Right renal cortex interstitium (tissue), 3 donors: ENCODE data around the gene HBB. TPM values are rescaled to one million over a fixed set of nuclear protein-coding genes. Genes with fewer than 3 reads are reported as not detected.
"Not testable (repeated sequence)": the region's sequence is repeated elsewhere in the genome, so short reads cannot be mapped to it uniquely, and the experiment has no call there.

Experiments
- DNase-seq, 3 donors: peaks; one replicate each; pipeline ENCODE4 v3.0.0-alpha.2; 2013; ENCODE audit warnings: low read depth in 3 of 3, low spot score in 2 of 3
- polyA plus RNA-seq, 3 donors: library from polyadenylated mRNA; unstranded; fragments of 120-200 nt; gene quantifications; one replicate each; pipeline ENCODE4 v1.2.1, GENCODE V29; 2013; ENCODE audit not compliant: insufficient read length in 3 of 3

The HBB gene
- 100 to 1,000 TPM; 146 to 221 (median 152) TPM for polyA plus RNA-seq

DNA sequence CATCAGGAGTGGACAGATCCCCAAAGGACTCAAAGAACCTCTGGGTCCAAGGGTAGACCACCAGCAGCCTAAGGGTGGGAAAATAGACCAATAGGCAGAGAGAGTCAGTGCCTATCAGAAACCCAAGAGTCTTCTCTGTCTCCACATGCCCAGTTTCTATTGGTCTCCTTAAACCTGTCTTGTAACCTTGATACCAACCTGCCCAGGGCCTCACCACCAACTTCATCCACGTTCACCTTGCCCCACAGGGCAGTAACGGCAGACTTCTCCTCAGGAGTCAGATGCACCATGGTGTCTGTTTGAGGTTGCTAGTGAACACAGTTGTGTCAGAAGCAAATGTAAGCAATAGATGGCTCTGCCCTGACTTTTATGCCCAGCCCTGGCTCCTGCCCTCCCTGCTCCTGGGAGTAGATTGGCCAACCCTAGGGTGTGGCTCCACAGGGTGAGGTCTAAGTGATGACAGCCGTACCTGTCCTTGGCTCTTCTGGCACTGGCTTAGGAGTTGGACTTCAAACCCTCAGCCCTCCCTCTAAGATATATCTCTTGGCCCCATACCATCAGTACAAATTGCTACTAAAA lies at the start of gene HBB:
Gene HBB (minus strand): TSS at position 340 of the 579 bp plus-strand sequence. CDS start 50 bp downstream, at position 290.
- DNase-seq = no peak

DNA sequence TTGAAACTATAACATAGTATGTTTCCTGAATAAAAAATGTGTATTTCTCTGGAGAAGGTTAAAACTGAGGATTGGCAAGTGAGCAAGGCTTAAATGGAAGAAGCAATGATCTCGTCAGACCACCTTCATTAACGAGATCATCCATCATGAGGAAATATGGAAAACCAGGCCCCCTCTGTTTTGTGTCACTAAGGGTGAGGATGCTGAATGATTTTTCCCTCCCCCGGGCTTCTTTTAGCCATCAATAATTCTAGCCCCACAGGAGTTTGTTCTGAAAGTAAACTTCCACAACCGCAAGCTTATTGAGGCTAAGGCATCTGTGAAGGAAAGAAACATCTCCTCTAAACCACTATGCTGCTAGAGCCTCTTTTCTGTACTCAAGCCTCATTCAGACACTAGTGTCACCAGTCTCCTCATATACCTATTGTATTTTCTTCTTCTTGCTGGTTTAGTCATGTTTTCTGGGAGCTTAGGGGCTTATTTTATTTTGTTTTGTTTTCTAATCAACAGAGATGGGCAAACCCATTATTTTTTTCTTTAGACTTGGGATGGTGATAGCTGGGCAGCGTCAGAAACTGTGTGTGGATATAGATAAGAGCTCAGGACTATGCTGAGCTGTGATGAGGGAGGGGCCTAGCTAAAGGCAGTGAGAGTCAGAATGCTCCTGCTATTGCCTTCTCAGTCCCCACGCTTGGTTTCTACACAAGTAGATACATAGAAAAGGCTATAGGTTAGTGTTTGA lies 48.7 kb upstream of the HBB start:
- DNase-seq = no peak

DNA sequence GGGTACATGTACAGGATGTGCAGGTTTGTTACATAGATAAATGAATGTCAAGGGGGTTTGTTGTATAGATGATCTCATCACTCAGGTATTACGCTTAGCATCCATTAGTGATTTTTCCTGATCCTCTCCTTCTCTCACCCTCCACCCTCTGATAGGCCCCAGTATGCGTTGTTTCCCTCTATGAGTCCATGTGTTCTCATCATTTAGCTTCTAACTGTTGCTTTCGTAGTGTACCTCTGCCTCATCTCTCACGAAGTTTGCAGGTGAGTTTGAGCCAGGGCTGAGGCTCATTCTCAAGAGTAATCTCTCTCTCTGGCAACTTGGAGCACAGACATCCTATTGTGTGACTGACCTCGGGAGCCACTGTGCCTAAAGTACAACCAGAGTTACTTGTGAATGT lies 47.5 kb upstream of the HBB start:
- no peak for DNase-seq

DNA sequence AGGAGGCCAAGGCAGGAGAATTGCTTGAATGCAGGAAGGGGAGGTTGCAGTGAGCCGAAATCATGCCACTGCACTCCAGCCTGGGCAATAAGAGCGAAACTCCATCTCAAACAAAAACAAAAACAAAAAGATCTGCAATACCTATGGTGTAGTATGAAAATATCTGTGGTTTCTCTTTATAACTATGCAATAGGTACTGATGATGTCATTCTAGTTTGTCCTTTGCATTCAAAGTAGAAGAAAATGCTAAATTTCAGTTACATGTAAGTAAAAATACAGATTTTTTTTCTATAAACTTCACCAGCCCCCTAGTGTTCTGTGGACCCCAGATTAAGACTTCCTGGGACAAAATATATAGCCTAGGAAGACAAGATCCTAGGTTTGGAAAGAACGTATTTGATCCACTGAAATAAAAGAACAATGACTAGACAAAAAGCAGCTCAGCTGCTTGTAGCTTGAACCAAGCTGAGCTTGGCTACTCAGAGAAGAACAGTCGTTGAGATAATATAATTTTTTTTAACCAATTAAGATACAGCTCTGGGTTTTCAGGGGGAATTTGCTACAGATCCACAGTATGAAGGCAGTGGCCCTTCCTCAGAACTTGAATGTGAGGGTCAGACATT lies 45.6 kb upstream of the HBB start:
- DNase-seq = no peak

DNA sequence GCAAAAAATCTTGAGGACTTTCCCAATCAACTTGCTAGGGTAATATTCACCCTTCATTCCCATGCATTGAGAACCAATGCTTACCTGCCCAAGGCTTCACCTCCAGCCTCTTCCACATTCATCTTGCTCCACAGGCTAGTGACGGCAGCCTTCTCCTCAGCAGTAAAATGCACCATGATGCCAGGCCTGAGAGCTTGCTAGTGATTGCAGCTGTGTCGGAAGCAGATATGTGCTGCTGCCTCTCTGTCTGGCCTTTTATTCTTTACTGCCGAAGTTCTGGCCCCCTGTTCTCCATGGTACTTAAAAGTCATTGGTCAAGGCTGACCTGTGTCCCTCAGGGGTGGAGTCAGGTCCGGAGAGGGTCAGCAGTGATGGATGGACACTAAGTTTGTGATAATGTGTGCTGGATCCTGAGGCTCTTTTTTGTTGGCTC lies 42.9 kb upstream of the HBB start, which contains the start of gene HBE1:
Gene HBE1 (minus strand): TSS at position 231 of the 433 bp plus-strand sequence. CDS start 55 bp downstream, at position 176.
- no peak for DNase-seq

DNA sequence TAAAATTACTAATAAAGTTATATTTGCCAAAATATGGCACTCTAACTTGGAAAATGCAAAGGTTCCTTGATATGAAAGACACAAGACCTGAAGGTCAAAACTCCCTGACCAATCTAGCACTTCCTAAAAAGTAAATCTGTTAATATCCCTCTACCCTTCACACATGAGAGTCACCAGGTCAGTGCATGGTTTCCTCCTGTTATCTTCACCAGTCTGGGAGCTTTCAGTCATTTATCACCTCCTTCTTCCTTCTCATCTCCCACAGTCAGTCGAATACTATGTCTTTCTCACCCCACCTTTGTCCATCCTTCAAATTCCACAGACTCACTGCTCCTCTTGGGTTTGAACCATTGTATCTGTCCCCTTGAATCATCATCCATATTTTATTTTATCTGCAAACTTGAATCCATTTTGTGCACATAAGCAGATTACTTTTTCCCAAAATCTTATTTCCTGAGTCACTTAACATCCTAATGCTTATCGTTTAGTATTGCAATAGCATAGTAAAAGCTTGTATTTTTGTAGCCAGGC lies 40.2 kb upstream of the HBB start:
- no peak for DNase-seq

DNA sequence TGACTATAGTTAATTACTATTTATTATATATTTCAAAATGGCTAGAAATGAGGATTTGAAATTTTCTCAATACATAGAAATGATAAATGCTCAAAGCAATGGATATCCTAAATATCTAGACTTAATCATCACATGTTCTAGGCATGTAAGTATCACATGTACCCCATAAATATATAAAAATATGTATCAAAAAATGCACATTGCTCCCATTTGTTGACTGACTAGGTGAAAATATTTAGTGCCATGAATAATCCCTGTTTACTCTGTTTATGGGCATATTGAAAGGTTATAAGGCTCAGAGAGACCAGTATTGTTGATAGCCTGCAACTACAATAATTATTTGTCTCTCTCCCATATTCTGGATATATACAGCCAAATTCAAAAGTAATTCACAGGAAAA lies 39.7 kb upstream of the HBB start:
- DNase-seq = no peak

DNA sequence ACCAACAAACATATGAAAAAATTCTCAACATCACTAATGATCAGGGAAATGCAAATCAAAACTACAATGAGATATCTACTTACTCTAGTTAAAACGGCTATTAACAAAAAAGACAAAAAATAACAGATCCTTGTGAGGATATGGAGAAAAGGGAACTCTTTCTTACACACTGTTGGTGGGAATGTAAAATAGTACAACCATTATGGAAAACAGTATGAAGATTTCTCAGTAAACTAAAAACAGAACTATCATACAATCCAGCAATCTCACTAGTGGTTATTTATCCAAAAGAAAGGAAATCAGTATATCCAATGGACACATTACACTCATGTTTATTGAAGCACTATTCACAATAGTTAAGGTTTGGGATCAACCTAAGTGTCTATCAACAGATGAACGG lies 39.0 kb upstream of the HBB start:
- DNase-seq = no peak

DNA sequence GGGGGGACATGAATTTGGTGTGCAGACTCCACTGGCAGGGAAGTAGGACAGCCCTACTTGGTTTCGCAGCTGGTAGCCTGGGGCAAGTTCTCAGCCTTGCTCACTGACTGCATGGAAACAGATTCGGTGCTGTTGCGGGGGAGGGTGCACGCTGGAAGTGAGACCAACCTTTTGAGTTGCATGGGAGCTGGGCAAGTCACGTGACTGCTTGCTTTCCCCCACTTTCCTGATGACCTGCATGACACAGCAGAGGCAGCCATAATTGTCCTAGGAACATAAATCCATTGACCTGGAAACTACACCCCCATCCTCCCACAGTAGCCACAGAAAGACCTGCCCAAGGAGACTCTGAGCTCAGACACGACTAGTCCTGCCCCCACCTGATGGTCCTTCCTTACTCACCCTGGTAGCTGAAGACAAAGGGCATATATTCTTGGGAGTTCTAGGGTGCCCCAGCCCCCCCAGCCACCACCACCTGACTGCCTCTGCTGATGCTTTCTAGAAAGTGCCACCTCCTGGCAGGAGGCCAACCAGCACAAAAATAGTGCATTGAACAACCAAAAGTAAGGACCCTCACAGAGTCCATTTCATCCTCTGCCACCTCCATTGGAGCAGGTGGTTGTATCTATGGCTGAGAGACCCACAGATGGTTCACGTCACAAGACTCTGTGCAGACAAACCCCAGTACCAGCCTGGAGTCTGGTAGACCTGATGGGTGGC lies 31.8 kb upstream of the HBB start:
- DNase-seq = no peak

DNA sequence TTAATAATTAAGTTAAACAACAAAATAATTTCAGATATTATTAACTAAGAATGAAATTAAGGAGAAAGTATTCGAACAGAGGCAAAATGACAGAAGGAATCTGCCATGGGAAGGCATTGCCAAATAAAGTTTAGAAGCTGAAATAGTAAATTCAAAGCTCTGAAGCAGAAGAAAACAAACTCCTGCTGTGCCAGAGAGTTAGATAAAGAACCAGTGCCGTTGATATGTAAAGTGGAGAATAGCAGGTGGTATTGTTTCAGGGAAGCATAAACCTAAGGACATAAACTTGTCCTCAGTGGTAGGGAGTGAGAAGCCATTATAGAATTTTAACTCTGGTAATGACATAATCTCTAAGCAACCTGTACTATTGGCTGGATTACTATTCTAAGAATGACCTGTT lies 30.4 kb upstream of the HBB start:
- no peak for DNase-seq

DNA sequence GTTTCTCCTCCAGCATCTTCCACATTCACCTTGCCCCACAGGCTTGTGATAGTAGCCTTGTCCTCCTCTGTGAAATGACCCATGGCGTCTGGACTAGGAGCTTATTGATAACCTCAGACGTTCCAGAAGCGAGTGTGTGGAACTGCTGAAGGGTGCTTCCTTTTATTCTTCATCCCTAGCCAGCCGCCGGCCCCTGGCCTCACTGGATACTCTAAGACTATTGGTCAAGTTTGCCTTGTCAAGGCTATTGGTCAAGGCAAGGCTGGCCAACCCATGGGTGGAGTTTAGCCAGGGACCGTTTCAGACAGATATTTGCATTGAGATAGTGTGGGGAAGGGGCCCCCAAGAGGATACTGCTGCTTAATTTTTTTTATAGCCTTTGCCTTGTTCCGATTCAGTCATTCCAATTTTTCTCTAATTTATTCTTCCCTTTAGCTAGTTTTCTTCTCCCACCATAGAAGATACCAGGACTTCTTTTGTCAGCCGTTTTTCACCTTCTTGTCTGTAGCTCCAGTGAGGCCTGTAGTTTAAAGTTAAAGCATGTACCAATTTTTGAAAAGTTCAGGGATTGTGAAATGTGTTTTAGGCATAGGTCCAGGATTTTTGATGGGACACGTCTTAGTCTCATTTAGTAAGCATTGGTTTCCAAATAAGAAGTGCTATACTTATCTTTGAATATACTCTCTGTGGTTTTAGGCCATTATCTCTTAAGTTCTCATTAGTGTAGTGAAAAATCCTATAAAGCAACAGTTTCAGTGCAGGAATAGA lies 28.0 kb upstream of the HBB start, which contains the start of gene HBG2:
Gene HBG2 (minus strand): TSS at position 136 of the 768 bp plus-strand sequence. CDS start 53 bp downstream, at position 83.
- DNase-seq = not testable (repeated sequence)

DNA sequence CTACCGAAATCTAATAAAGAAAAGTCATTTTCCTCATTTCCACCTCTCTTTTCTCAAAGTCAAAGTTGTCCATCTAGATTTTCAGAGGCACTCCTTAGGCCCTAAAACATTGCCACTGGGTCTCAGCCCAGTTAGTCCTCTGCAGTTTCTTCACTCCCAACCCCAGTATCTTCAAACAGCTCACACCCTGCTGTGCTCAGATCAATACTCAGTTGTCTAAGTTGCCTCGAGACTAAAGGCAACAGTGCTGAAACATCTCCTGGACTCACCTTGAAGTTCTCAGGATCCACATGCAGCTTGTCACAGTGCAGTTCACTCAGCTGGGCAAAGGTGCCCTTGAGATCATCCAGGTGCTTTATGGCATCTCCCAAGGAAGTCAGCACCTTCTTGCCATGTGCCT lies 27.2 kb upstream of the HBB start:
- DNase-seq = not testable (repeated sequence)

DNA sequence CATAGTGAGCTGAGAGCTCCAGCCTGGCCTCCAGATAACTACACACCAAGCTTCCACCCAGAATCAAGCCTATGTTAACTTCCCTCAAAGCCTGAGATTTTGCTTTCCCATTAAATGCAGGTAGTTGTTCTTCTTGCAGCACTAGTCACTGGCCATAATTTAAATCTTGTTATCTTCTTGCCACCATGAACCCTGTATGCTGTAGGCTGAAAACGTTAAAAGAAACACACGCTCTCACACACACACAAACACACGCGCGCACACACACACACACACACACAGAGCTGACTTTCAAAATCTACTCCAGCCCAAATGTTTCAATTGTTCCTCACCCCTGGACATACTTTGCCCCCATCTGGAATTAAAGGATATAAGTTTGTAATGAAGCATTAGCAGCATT lies 26.6 kb upstream of the HBB start:
- DNase-seq = not testable (repeated sequence)

DNA sequence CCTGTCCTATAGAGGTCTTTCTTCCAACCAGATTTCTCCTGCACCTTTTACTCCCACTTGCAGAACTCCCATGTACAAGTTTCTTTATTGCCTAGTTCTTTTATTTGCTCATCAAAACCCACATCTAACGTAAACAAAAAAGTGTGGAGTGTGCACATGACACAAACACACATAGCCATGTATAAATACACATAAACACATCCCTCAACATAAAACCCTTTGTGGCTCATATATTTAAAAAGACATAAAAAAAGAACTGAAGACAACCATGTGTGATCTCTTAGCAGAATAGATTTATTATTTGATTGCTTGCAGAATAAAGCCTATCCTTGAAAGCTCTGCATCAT lies 26.0 kb upstream of the HBB start:
- no peak for DNase-seq

DNA sequence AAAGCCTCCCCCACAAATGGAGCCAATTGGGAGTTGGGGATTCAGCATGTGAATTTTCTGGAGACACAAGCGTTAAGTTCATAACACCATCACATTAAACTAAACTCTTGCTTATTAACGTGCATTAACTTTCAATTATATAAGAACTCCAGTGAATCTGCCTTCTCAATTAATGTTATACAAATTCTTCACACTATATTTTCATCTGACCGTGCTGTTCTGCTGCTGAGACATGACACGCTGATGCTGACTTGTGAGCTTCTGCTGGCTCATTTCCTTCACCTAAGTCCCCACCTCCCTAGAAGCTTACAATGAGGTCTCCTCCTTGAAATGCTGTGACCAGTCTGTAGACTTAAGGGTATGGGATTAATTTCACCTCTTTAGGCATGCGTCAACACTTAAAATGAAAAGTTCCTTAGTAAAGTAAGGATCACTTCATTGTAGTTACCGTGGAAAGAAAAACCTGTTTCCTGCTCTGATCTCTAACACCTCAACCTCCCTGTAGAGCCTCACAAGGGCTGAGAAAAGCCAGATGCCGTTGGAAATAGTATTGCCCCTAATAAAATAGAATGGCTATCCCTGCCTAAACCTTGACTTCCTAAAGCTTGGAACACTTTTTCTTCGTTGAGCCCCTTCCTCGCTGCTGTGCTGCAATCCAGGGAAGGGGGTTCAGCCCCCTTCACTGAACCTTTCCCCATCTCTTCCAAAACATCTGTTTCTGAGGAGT lies 25.5 kb upstream of the HBB start:
- DNase-seq = no peak

DNA sequence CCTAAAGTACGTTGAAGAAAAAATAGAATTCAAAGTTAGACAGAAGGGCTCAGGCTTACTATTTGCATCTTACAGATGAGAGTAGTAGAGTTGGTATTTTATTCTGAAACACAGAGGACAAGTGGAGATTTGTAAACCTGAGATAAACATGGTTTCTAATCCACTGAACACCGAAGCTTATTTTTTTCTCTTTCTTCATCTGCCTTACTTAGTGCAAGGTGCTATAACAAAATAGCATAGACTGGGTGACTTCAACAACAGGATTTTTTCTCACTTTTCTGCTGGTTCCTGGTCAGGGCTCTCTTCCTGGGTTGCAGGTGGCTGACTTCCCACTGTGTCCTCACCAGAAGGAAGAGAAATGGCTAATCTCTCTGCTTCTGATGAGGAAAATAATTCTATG lies 24.9 kb upstream of the HBB start:
- no peak for DNase-seq

DNA sequence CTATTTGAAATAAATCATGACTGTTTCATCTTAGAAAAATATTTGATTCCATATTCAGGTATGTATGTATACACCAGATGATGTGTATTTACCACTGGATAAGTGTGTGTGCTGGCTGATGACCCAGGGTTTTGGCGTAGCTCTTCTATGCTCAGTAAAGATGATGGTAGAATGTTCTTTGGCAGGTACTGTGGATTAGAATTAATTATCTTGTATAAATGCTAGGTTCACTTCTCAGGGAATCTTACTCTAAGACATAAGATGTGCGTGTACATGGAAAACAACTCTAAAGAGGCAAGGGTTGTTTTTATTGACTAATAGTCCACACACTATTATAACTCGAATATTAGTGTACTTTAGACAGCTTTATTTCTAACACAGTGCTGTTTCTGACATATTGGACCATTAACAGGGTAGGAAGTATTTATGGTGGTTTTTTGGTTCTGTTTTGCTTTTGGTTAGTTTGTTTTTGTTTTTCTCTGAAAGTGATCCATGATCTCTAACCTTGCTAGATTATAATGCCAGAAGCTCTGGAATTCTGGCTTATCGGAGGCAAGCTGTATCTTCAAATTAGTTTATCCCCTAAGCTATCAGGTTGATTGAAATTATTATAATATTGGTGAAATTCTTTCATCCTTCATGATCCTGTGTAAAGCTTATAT lies 23.8 kb upstream of the HBB start:
- no peak for DNase-seq

DNA sequence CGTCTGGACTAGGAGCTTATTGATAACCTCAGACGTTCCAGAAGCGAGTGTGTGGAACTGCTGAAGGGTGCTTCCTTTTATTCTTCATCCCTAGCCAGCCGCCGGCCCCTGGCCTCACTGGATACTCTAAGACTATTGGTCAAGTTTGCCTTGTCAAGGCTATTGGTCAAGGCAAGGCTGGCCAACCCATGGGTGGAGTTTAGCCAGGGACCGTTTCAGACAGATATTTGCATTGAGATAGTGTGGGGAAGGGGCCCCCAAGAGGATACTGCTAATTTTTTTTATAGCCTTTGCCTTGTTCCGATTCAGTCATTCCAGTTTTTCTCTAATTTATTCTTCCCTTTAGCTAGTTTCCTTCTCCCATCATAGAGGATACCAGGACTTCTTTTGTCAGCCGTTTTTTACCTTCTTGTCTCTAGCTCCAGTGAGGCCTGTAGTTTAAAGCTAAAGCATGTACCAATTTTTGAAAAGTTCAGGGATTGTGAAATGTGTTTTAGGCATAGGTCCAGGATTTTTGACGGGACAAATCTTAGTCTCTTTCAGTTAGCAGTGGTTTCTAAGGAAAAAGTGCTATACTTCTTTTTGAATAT lies 23.0 kb upstream of the HBB start, which contains the start of gene HBG1:
Gene HBG1 (minus strand): TSS at position 51 of the 590 bp plus-strand sequence. CDS start 53 bp downstream, outside the sequence.
- not testable (repeated sequence) for DNase-seq
